ENCODE measurements around the gene IL25. TPM values are rescaled to one million over a fixed set of nuclear protein-coding genes. Genes with fewer than 3 reads are reported as not detected.

The IL25 gene
- total and polyA plus RNA-seq, 4 donors, result not detected

DNA sequence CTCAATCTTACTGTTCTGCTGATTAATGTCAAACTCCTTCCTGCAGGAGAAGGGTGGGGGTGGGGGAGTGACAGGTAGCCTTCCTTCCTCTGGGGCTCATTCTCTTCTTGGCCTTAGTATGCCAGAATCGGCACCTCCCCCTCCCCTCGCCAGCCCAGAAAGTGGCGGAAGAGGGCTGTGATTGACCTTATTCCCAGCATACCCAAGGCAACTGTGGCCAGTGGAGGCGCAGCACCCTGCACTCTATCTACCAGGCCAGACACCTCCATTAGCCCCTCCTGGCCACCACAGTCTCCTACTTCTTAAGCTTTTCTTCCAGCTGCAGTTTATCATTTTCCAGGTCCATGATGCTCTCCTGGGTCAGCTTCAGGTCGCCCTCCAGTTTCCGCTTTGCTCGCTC is 20.0 kb downstream of the IL25 start:
- TF ChIP-seq CTCF (IDR thresholded peaks at IDR 0.05; ENCODE audit: control extremely low read depth, extremely low read depth), result no peak
- WGBS, 2 donors, result 80 to 85% methylated on average over 7 of the region's 7 CpGs
- Histone ChIP-seq H3K27ac (ENCODE audit: low read depth in 1 of 2, low read length in 1 of 2) (no peak overlapping the region), H3K9me3 (ENCODE audit: control insufficient read depth in 4 of 4, insufficient read depth in 3 of 4, low read length in 3 of 4) (no peaks in the 10 kb centered on the region), H3K4me1 (ENCODE audit: control insufficient read depth in 5 of 5, insufficient read depth in 5 of 5, low read length in 5 of 5) (no peaks in the 10 kb centered on the region), H3K27me3 (ENCODE audit: control insufficient read depth in 3 of 3, insufficient read depth in 3 of 3, low read length in 2 of 3) (no peaks in the 10 kb centered on the region), H3K36me3 (ENCODE audit: control insufficient read depth in 4 of 4, insufficient read depth in 4 of 4, low read length in 4 of 4) (no peaks in the 10 kb centered on the region), H3K4me3 (no peak overlapping the region), H3K9ac (ENCODE audit: insufficient read depth in 1 of 2, low read length in 2 of 2) (no peak overlapping the region)
- no peak for DNase-seq
- no peak for ATAC-seq (ENCODE audit: insufficient read depth, low FRiP score)

- Histone ChIP-seq H3K9ac (ENCODE audit: insufficient read depth in 1 of 2, low read length in 2 of 2) (no peak overlapping the region), H3K27me3 (ENCODE audit: control insufficient read depth in 3 of 3, insufficient read depth in 3 of 3, low read length in 2 of 3) (no peaks in the 10 kb centered on the region), H3K9me3 (ENCODE audit: control insufficient read depth in 4 of 4, insufficient read depth in 3 of 4, low read length in 3 of 4) (no peaks in the 10 kb centered on the region), H3K27ac (ENCODE audit: low read depth in 1 of 2, low read length in 1 of 2) (no peak overlapping the region), H3K36me3 (ENCODE audit: control insufficient read depth in 4 of 4, insufficient read depth in 4 of 4, low read length in 4 of 4) (no peaks in the 10 kb centered on the region), H3K4me1 (ENCODE audit: control insufficient read depth in 5 of 5, insufficient read depth in 5 of 5, low read length in 5 of 5) (no peaks in the 10 kb centered on the region), H3K4me3 (no peak overlapping the region)
- WGBS, 2 donors, result 91% methylated on average over 10 of the region's 10 CpGs
- DNase-seq, result no peak
- no peak for ATAC-seq (ENCODE audit: insufficient read depth, low FRiP score)
- no peak for TF ChIP-seq CTCF (IDR thresholded peaks at IDR 0.05; ENCODE audit: control extremely low read depth, extremely low read depth)
Measured at GRCh38 chr14:23396126-23396525, 23.5 kb downstream of the IL25 start.

DNA sequence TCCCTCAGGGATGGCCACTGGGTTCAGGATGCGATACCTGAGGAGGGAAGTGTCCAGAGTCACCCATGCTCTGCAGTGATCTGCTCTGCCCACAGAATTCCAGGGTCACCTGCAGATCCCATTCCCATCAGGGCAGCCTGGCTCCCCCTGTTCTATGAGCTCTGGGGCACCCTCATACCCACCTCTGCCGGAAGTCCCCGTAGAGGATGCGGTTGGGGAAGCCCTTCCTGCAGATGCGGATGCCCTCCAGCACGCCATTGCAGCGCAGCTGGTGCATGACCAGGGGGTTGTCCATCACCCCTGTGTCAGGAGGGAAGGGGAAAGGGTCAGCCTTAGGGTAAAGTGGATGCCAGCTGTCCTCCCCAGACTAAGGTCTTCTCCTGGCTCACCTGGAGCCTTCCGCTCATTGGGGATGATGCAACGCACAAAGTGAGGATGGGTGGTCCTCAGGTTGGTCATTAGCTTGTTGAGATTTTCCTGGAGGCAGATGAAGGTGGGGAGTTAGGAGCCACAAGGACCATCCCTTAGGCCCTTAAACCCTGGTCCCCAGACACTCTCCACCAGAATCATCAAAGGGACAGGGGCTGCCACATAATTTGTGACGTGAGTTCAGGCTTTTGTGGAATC is 24.3 kb downstream of the IL25 start:
- no peaks in the 10 kb centered on the region for H3K9me3 ChIP-seq (ENCODE audit: control insufficient read depth in 4 of 4, insufficient read depth in 3 of 4, low read length in 3 of 4)
- 92 to 94% methylated on average over 10 of the region's 10 CpGs for WGBS, 2 donors
- H3K4me1 ChIP-seq (ENCODE audit: control insufficient read depth in 5 of 5, insufficient read depth in 5 of 5, low read length in 5 of 5), result no peaks in the 10 kb centered on the region
- no peak for DNase-seq
- no peak for ATAC-seq (ENCODE audit: insufficient read depth, low FRiP score)
- H3K4me3 ChIP-seq, result no peak overlapping the region
- TF ChIP-seq CTCF (IDR thresholded peaks at IDR 0.05; ENCODE audit: control extremely low read depth, extremely low read depth), result no peak
- no peak overlapping the region for H3K9ac ChIP-seq (ENCODE audit: insufficient read depth in 1 of 2, low read length in 2 of 2)
- H3K27ac ChIP-seq (ENCODE audit: low read depth in 1 of 2, low read length in 1 of 2), result no peak overlapping the region
- H3K27me3 ChIP-seq (ENCODE audit: control insufficient read depth in 3 of 3, insufficient read depth in 3 of 3, low read length in 2 of 3), result no peaks in the 10 kb centered on the region
- H3K36me3 ChIP-seq (ENCODE audit: control insufficient read depth in 4 of 4, insufficient read depth in 4 of 4, low read length in 4 of 4), result no peaks in the 10 kb centered on the region

GRCh38 chr14:23398348-23398747 is 25.7 kb downstream of the IL25 start:
- Histone ChIP-seq H3K9me3 (ENCODE audit: control insufficient read depth in 4 of 4, insufficient read depth in 3 of 4, low read length in 3 of 4) (peaks cover 0 to 2% (median 0%) of the 10 kb centered on the region in 4 donors), H3K27ac (ENCODE audit: low read depth in 1 of 2, low read length in 1 of 2) (no peak overlapping the region), H3K27me3 (ENCODE audit: control insufficient read depth in 3 of 3, insufficient read depth in 3 of 3, low read length in 2 of 3) (peaks cover 0 to 5% (median 0%) of the 10 kb centered on the region in 3 donors), H3K4me1 (ENCODE audit: control insufficient read depth in 5 of 5, insufficient read depth in 5 of 5, low read length in 5 of 5) (no peaks in the 10 kb centered on the region), H3K9ac (ENCODE audit: insufficient read depth in 1 of 2, low read length in 2 of 2) (no peak overlapping the region), H3K4me3 (no peak overlapping the region), H3K36me3 (ENCODE audit: control insufficient read depth in 4 of 4, insufficient read depth in 4 of 4, low read length in 4 of 4) (no peaks in the 10 kb centered on the region)
- 80 to 90% methylated on average over 4 of the region's 4 CpGs for WGBS, 2 donors
- no peak for ATAC-seq (ENCODE audit: insufficient read depth, low FRiP score)
- TF ChIP-seq CTCF (IDR thresholded peaks at IDR 0.05; ENCODE audit: control extremely low read depth, extremely low read depth), result no peak
- DNase-seq, result no peak
